ENCODE data around the gene ZNF318.

DNA sequence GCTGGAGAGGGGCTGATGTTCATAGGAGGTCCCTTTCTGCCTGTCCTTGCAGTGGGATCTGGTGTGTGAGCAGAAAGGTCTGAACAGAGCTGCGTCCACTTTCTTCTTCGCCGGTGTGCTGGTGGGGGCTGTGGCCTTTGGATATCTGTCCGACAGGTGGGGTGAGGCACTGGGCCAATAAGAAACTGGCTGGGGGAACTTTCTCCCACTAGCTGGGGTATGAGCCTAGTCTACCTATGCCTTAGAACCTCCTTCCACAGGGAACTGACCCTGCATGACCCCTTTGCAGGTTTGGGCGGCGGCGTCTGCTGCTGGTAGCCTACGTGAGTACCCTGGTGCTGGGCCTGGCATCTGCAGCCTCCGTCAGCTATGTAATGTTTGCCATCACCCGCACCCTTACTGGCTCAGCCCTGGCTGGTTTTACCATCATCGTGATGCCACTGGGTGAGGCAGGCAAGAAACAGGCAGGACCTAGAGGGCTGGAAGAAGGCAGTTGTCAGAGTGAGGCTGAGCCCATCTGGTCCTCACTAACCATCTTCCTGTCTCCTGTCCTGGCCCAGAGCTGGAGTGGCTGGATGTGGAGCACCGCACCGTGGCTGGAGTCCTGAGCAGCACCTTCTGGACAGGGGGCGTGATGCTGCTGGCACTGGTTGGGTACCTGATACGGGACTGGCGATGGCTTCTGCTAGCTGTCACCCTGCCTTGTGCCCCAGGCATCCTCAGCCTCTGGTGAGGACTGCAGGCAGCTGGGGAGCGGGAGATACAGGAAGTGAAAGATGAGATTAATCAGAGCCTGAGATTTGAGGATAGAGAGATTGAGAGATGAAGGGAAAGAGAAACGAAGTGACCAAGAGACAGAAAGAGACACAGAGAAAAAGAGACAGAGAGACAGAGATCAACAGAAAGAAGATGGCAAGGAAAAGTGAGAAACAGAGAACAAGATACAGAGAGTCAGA, 69.8 kb downstream of the ZNF318 start:
- TF ChIP-seq, protein P1, sequence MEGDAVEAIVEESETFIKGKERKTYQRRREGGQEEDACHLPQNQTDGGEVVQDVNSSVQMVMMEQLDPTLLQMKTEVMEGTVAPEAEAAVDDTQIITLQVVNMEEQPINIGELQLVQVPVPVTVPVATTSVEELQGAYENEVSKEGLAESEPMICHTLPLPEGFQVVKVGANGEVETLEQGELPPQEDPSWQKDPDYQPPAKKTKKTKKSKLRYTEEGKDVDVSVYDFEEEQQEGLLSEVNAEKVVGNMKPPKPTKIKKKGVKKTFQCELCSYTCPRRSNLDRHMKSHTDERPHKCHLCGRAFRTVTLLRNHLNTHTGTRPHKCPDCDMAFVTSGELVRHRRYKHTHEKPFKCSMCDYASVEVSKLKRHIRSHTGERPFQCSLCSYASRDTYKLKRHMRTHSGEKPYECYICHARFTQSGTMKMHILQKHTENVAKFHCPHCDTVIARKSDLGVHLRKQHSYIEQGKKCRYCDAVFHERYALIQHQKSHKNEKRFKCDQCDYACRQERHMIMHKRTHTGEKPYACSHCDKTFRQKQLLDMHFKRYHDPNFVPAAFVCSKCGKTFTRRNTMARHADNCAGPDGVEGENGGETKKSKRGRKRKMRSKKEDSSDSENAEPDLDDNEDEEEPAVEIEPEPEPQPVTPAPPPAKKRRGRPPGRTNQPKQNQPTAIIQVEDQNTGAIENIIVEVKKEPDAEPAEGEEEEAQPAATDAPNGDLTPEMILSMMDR (IDR thresholded peaks at IDR 0.05), result no peak
- no peak for TF ChIP-seq POLR2A (IDR thresholded peaks at IDR 0.05)

Measured in heart left ventricle (tissue), 13 donors.